ENCODE results near the gene RAC3.
A peak's percentile ranks its signal among the peaks of the same experiment; 100 is the strongest.

RAC3 gene

DNA sequence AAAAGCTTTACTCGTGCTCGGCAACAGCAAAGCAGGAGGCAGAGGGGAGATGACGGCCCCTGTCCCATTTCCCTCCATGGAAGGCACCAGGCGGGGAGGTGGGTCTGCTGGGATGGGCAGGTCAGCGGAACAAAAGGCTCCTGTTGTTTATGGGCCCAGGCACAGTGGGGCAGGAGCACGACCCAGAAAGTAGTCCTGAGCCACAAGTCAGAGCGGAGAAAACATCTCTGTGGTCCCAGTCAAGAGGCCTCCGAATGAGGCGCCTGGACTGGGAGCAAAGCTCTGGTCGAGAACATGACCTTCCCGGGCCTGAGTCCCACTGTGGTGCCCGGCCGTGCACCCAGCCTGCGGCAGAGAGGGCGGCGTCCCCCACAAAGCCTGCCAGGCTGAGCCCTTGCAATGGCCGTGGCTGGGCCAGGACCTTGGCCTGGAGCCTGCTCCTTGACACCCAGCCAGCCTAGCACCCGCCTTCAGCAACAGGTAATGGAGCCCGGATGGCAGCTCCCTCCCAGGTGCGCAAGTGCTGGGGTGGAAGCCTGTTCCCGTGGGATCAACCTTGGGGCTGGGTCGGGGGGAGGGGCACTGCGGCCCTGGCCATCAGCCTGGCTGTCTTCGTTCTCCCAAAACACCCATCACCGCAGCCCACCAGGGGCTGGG lies 16.6 kb downstream of the RAC3 start:
- TF ChIP-seq, protein P1, sequence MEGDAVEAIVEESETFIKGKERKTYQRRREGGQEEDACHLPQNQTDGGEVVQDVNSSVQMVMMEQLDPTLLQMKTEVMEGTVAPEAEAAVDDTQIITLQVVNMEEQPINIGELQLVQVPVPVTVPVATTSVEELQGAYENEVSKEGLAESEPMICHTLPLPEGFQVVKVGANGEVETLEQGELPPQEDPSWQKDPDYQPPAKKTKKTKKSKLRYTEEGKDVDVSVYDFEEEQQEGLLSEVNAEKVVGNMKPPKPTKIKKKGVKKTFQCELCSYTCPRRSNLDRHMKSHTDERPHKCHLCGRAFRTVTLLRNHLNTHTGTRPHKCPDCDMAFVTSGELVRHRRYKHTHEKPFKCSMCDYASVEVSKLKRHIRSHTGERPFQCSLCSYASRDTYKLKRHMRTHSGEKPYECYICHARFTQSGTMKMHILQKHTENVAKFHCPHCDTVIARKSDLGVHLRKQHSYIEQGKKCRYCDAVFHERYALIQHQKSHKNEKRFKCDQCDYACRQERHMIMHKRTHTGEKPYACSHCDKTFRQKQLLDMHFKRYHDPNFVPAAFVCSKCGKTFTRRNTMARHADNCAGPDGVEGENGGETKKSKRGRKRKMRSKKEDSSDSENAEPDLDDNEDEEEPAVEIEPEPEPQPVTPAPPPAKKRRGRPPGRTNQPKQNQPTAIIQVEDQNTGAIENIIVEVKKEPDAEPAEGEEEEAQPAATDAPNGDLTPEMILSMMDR (IDR thresholded peaks at IDR 0.05; ENCODE audit: low read depth, low read length), result no peak
- Histone ChIP-seq H3K36me3 (peaks cover under 1% of the 10 kb centered on the region), H3K4me1 (no peaks in the 10 kb centered on the region)

DNA sequence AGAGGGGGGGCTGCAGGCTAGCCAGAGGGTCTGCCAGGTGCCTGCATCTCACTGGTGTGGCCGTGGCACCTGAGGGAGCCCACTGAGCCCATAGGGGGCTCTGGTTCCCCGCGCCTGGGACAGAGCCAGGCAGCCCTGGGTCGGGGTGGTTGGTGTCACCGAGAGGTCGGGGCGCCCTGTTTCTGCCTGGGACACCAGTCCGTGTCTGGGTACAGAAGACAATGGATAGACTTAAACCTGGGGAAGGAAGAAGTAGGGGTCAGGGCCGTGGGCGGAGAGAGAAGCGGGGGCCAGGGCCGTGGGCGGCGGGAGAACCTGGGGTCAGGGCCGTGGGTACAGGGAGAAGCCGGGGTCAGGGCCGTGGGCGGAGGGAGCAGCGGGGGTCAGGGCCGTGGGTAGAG lies 17.1 kb downstream of the RAC3 start:
- no peak overlapping the region for H3K4me3 ChIP-seq (ENCODE audit: low read depth, low read length)
- H3K4me1 ChIP-seq, result no peaks in the 10 kb centered on the region
- H3K36me3 ChIP-seq, result peaks cover 5% of the 10 kb centered on the region
- 0 out of 2 replicates have a peak, but pooled peaks cover 3% of the 10 kb centered on the region for H3K27me3 ChIP-seq
- no peak for DNase-seq
- no peaks in the 10 kb centered on the region for H3K9me3 ChIP-seq
- TF ChIP-seq, protein P1 (IDR thresholded peaks at IDR 0.05; ENCODE audit: low read depth, low read length), result no peak

More for the DNA sequence above, 16.6 kb downstream of the RAC3 start:
- no peak overlapping the region for H3K4me3 ChIP-seq (ENCODE audit: low read depth, low read length)
- 0 out of 2 replicates have a peak, but pooled peaks cover 3% of the 10 kb centered on the region for H3K27me3 ChIP-seq
- no peak for DNase-seq
- no peaks in the 10 kb centered on the region for H3K9me3 ChIP-seq

DNA sequence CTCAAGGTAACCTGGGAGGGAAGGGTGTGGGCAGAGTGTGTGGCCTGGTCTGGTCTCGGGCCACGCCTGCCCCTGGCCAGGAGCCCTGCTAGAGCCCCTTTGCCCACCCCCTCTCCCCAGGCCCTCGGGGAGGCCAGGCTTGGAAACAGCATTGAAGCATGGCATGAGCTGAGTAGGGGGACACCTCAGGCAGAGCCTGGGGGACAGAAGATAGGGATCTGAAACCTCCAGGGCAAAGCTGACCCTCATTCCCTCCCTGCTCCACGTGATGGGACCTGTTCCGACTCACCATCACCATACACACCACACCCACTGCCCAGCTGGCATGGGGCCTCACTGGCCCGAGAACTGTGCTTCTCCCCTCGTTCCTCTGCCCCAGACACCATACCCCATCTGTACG lies 17.6 kb downstream of the RAC3 start:
- Histone ChIP-seq H3K9me3 (no peaks in the 10 kb centered on the region), H3K27me3 (0 out of 2 replicates have a peak, but pooled peaks cover 3% of the 10 kb centered on the region), H3K4me1 (no peaks in the 10 kb centered on the region), H3K36me3 (peaks cover 11% of the 10 kb centered on the region), H3K4me3 (ENCODE audit: low read depth, low read length) (no peak overlapping the region)
- no peak for DNase-seq
- TF ChIP-seq, protein P1 (IDR thresholded peaks at IDR 0.05; ENCODE audit: low read depth, low read length), result no peak

DNA sequence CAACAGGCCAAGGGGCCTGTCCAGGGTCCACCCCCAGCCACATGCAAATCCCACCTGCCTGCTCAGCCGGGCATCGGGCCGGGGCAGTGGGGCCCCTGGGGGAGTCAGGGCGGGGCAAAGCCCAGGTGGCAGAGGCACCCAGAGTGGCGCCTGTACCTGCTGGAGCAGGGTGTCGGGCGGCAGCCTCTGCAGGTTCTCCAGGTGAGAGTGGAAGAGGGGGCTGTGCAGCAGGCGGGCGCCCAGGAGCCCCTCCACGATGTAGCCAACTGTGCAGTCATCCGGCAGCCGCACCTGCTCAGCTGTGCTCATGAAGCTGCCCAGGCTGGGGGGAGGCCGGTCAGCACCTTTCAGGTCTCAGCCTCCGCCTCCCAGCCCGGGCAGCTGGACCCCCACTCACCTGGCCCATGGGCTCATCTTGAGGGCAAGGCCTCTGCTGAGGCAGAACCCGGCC lies 18.1 kb downstream of the RAC3 start:
- TF ChIP-seq, protein P1 (IDR thresholded peaks at IDR 0.05; ENCODE audit: low read depth, low read length), result no peak
- Histone ChIP-seq H3K36me3 (peaks cover 15% of the 10 kb centered on the region), H3K27me3 (0 out of 2 replicates have a peak, but pooled peaks cover 3% of the 10 kb centered on the region), H3K4me1 (no peaks in the 10 kb centered on the region), H3K4me3 (ENCODE audit: low read depth, low read length) (no peak overlapping the region), H3K9me3 (no peaks in the 10 kb centered on the region)
- no peak for DNase-seq

DNA sequence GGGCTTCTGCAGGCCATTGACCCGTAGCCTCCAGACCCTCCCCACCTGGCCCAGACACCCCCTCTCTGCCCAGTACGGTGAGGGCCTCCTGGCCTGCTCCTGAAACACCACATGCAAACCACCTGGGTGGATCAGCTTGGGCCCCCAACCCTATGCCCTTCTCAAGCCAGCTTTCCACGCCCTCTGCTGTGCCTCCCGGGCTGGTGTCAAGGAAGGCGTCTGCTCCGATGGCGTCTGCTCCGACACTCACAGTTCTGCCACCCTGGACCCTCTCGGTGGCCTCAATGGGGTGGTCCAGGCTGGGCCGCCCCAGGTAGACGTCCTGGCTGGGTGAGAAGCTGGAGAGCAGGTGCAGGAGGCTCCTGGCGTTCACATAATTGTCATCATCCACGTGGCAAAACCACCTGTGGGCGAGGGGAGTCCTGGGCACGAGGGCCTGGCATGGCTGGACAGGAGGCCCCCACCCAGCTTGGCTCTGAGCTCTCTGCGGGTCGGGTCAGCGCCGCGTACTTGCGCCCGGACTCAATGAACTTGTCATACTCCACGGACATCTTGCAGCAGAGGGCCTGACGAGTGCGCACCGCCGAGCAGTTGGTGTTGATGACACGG lies 18.8 kb downstream of the RAC3 start:
- 0 out of 2 replicates have a peak, but pooled peaks cover 3% of the 10 kb centered on the region for H3K27me3 ChIP-seq
- TF ChIP-seq, protein P1 (IDR thresholded peaks at IDR 0.05; ENCODE audit: low read depth, low read length), result no peak
- H3K36me3 ChIP-seq, result peaks cover 22% of the 10 kb centered on the region
- H3K9me3 ChIP-seq, result no peaks in the 10 kb centered on the region
- no peak for DNase-seq
- no peaks in the 10 kb centered on the region for H3K4me1 ChIP-seq
- H3K4me3 ChIP-seq (ENCODE audit: low read depth, low read length), result peak overlapping the region; percentile 53
